ENCODE measurements around the gene ST6GALNAC5.
"Not testable (repeated sequence)": the region's sequence is repeated elsewhere in the genome, so short reads cannot be mapped to it uniquely, and the experiment has no call there.

The ST6GALNAC5 gene

DNA sequence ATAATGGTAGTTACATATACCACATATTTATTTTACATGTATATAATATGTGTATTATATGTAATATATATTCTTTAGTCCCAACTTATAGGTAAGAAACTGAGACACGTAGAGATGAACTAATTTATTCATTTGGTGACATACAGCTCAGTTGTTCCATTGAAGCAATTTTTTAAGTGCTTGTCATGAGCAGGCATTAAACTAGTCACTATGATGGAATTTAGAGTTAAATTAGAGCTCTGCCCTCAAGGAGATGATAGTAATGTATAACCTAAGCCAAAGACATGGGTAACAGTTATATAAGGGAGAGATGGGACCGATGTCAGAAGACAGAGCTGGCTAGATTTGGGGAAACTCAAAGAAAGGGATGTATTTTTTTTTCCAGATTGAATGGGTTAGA lies 83.0 kb downstream of the ST6GALNAC5 start:
- TF ChIP-seq JUND (IDR thresholded peaks at IDR 0.05; ENCODE audit: low read depth) = no peak
- no peak for DNase-seq (ENCODE audit: low read depth in 1 of 2, low spot score in 1 of 2)
- in situ Hi-C loops (cut with HindIII; ENCODE audit: low pct_unique_long_range_greater_than_20kb, low sequenced_read_pairs) = no loop called here

DNA sequence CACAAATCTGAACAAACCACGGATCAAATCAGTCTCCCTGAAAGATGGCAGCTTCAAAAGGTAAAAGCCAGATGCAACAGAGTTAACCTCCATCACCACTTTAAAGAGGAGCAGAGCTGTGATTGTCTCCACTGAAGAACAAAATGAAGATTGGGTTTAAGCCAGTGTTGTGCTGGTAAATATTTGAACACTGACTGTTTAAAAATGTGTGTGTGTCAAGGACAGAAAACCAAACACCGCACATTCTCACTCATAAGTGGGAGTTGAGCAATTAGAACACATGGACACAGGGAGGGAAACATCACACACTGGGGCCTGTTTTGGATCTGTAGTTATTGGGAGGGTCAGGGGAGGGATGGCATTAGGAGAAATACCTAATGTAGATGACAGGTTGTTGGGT lies 83.9 kb downstream of the ST6GALNAC5 start:
- no peak for TF ChIP-seq JUND (IDR thresholded peaks at IDR 0.05; ENCODE audit: low read depth)
- in situ Hi-C loops (cut with HindIII; ENCODE audit: low pct_unique_long_range_greater_than_20kb, low sequenced_read_pairs) = no loop called here
- peak in 1 of 2 experiments; percentile 11 for DNase-seq (ENCODE audit: low read depth in 1 of 2, low spot score in 1 of 2)

DNA sequence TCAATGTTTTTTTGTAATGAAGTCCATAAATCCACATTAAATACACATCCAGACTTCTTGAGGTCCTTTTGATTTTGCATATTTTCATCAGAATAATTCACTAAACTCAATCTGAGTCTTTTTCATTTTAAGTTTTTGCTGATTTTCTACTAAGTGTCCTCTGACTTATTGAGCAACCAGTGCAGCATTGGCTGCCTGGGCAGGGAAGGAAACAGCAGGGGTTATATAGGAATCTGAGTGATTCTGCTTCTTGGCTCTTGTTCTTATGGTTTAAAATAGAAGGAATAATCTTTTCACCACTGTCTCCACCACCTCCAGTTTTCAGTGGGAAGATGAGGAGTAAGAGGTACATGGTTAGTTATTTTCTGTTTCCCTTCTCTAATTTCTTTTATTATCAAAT lies 88.4 kb downstream of the ST6GALNAC5 start:
- TF ChIP-seq JUND (IDR thresholded peaks at IDR 0.05; ENCODE audit: low read depth) = no peak
- in situ Hi-C loops (cut with HindIII; ENCODE audit: low pct_unique_long_range_greater_than_20kb, low sequenced_read_pairs) = no loop called here

DNA sequence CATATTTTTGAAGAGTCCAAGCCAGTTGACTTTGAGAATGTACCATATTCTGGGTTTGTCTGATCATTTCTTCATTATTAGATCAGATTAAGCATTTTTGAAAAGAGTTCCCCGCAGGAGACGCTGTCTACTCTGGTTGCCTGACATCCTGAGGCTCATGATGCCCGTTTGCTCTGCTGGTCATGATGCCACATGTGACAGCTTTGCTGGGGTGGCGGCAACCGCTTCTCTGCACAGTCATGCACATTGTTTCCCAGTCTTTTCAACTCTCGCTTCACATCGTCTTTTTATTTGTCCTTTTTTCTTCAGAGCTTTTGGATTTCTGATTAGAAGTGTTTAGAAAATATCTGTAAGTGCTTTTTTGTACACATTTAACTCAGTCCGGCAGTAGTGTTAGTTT lies 90.7 kb downstream of the ST6GALNAC5 start:
- DNase-seq (ENCODE audit: low read depth in 1 of 2, low spot score in 1 of 2) = no peak
- no peak for TF ChIP-seq JUND (IDR thresholded peaks at IDR 0.05; ENCODE audit: low read depth)
- in situ Hi-C loops (cut with HindIII; ENCODE audit: low pct_unique_long_range_greater_than_20kb, low sequenced_read_pairs) = no loop called here

More for the DNA sequence above, 88.4 kb downstream of the ST6GALNAC5 start:
- no peak for DNase-seq (ENCODE audit: low read depth in 1 of 2, low spot score in 1 of 2)

DNA sequence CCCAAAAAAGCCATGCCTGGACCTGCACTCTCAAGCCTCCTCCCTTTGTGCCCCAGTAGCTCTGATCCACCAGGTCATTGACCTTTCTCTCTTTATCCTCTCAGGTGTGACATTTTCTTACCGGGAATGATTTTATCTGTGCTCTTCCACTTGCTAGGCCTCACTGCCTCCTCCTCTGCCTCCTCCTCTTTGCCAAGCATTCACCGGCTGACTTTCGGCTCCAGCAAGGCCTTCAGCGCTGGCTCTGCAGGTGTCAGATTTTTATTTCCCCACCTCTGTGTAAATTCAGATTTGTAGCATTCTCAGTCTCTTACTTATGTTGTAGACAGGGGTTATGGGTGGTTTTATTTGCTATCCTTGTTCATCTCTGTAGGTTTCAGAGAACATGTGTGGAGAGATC lies 91.5 kb downstream of the ST6GALNAC5 start:
- in situ Hi-C loops (cut with HindIII; ENCODE audit: low pct_unique_long_range_greater_than_20kb, low sequenced_read_pairs) = no loop called here
- no peak for DNase-seq (ENCODE audit: low read depth in 1 of 2, low spot score in 1 of 2)
- no peak for TF ChIP-seq JUND (IDR thresholded peaks at IDR 0.05; ENCODE audit: low read depth)

DNA sequence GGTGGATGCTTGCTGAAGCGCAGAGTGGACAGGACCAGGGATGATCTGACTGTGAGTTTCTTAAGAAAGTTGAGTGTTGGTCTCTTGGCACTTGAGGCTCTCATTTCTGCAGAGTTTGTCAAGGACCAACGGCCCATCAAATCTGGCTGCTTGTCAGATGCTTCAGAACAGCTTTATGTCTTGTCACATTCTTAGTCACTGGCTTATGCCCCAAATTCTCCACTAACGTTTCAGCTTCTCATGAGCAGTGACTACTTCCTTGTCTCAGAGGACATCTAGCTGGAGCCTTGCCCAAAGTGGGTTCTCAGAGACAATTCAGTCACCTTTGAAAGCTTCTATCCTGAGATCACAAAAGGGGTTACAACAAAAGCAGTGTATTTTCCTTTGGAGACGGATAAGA lies 92.3 kb downstream of the ST6GALNAC5 start:
- in situ Hi-C loops (cut with HindIII; ENCODE audit: low pct_unique_long_range_greater_than_20kb, low sequenced_read_pairs) = no loop called here
- DNase-seq (ENCODE audit: low read depth in 1 of 2, low spot score in 1 of 2) = no peak
- TF ChIP-seq JUND (IDR thresholded peaks at IDR 0.05; ENCODE audit: low read depth) = no peak

DNA sequence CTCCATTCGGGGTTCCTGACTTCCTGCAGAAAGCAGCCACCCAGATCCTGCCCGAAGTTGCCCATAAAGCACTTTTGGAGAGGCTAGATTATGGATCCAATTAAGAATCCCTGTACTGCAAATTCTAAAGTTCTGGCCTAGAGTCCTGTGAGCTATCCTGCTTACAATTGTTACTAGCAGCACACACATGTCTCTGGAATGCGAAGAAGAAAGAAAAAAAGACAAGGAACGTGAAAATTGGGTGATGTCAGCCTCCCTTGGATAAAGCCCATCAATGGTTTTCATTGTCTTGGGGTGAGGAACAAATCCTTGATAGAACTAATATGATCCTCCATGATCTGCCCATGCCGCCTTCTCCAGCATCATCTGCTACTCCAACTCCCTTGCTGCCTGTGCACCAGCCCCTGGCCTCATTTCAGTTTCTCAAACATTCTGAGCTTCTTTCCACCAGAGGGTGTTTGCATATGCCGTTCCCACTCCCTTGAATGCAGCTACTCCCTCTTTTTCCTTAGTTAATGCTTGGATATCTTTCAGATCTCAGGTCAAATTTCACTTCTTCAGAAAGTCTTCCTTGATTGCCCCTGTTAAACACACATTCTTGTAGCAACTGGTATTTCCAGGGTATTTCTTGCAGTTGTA lies 94.0 kb downstream of the ST6GALNAC5 start:
- no peak for TF ChIP-seq JUND (IDR thresholded peaks at IDR 0.05; ENCODE audit: low read depth)
- no peak for DNase-seq (ENCODE audit: low read depth in 1 of 2, low spot score in 1 of 2)
- in situ Hi-C loops (cut with HindIII; ENCODE audit: low pct_unique_long_range_greater_than_20kb, low sequenced_read_pairs) = no loop called here

DNA sequence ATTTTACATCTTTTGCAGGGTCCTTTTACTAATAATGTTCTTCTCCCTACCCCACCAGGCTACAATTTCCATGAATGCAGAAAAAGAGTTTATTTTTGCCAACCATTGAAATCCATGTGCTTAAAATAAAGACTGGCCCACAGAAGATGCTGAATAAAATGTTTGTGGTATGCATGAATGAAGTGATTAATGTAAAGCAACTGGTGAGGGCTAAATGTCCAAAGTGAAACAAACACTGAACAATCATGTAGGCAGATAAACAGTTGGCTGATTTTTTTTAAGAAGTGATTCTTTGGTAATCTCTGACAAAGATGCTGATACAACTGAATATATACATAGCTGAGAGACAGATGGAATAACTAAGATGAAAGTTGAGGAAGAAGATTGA lies 94.5 kb downstream of the ST6GALNAC5 start:
- in situ Hi-C loops (cut with HindIII; ENCODE audit: low pct_unique_long_range_greater_than_20kb, low sequenced_read_pairs) = no loop called here
- no peak for TF ChIP-seq JUND (IDR thresholded peaks at IDR 0.05; ENCODE audit: low read depth)
- no peak for DNase-seq (ENCODE audit: low read depth in 1 of 2, low spot score in 1 of 2)

DNA sequence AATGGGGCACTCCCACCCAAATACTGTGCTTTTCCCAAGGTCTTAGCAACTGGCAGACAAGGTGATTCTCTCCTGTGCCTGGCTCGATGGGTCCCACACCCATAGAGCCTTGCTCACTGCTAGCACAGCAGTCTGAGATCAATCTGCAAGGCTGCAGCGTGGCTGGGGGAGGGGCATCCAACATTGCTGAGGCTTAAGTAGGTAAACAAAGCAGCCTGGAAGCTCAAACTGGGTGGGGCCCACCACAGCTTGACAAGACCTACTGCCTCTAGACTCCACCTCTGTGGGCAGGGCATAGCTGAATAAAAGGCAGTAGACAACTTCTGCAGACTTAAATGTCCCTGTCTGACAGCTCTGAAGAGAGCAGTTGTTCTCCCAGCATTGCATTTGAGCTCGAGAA lies 114.0 kb downstream of the ST6GALNAC5 start:
- peak in 1 of 2 experiments; percentile 46 for DNase-seq (ENCODE audit: low read depth in 1 of 2, low spot score in 1 of 2)

DNA sequence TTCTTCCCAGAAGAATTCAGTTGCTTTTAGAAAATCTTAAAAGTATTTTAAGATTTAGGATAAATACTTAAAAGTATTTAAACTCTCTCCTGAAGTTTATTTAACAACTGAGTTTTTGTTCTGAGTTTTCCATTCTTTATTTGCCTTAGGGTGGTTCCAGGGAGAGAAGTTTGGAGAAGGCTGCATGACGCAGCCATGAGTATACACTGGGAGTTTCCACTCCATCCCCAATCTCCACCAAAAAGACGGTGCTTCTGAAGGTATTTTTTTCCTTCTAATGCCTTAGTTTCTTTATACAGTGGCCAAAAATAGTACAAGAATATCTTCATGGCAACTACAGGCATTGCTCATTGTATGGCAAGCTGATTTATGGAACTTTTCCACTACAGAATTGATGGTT lies 122.7 kb downstream of the ST6GALNAC5 start:
- no peak for DNase-seq (ENCODE audit: low read depth in 1 of 2, low spot score in 1 of 2)
- in situ Hi-C loops (cut with HindIII; ENCODE audit: low pct_unique_long_range_greater_than_20kb, low sequenced_read_pairs) = no loop called here
- TF ChIP-seq JUND (IDR thresholded peaks at IDR 0.05; ENCODE audit: low read depth) = no peak

More for the DNA sequence above, 114.0 kb downstream of the ST6GALNAC5 start:
- in situ Hi-C loops (cut with HindIII; ENCODE audit: low pct_unique_long_range_greater_than_20kb, low sequenced_read_pairs) = not testable (repeated sequence)

DNA sequence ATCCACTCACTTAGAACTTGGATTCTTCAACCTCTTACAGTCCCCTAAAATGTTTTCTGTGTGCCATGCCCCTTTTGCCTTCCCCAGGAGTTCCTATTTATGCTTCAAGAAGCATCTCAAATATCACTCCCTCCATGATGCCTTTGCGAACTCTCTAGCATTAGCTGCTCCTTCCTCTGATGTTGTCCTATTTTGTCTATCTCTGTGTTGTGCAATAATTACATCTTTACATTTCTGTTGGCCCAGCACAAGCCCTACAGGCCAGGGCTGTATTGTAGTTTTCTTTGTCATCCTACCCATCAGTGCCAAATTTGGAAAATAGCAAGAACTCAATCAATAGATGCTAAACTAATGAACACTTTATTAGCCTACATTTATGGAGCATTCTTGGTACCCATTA lies 125.8 kb downstream of the ST6GALNAC5 start:
- in situ Hi-C loops (cut with HindIII; ENCODE audit: low pct_unique_long_range_greater_than_20kb, low sequenced_read_pairs) = no loop called here
- TF ChIP-seq JUND (IDR thresholded peaks at IDR 0.05; ENCODE audit: low read depth) = no peak
- DNase-seq (ENCODE audit: low read depth in 1 of 2, low spot score in 1 of 2) = no peak

DNA sequence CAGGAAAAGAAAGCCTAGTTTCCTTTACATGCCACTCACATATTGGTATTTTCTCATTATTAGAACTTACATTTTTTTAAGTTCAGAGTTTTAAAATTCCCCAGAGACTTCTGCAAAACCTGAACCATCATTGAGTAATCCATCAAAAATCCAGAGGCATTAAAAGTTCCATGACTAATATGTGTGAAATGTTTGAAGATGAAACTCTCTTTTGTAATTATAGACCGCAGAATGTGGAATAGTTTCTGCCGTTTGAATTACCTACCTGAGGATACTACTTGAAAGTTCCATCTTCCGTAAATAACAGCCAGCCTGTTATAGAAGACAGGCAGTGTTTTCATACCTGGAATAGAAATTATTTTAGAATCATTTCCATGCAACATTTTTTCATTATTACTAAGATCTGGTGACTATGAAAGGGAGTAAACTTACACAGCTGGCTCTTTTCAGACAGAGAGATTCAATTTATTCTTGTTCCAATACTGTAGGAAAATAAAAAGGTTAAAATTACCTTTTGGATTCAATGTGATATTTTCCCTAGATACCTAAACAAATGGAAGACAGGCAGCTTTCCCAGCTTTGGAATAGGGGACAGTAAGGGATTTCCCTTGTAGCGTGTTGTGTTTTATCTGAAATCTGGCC lies 131.4 kb downstream of the ST6GALNAC5 start:
- in situ Hi-C loops (cut with HindIII; ENCODE audit: low pct_unique_long_range_greater_than_20kb, low sequenced_read_pairs) = no loop called here
- TF ChIP-seq JUND (IDR thresholded peaks at IDR 0.05; ENCODE audit: low read depth) = no peak
- peak in 1 of 2 experiments; percentile 14 for DNase-seq (ENCODE audit: low read depth in 1 of 2, low spot score in 1 of 2)

DNA sequence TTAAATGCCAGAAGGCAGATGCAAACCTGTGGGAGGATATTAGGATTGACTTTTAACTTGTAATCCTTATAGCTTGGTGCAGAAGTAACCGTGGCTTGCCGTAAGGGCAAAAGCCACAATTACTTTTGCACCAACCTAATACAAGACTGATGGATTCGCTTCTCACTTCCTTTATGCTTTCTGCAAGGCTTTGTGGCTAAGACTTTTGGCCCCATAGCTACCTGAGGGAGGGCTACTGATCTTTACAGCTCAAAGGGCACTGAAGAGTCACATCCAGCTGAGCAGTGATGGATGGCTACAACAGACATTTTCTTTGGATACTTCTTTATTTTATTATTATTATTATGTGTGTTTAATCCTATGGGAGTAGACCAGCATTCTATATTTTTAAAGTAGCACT lies 140.4 kb downstream of the ST6GALNAC5 start:
- in situ Hi-C loops (cut with HindIII; ENCODE audit: low pct_unique_long_range_greater_than_20kb, low sequenced_read_pairs) = no loop called here
- no peak for DNase-seq (ENCODE audit: low read depth in 1 of 2, low spot score in 1 of 2)
- no peak for TF ChIP-seq JUND (IDR thresholded peaks at IDR 0.05; ENCODE audit: low read depth)

DNA sequence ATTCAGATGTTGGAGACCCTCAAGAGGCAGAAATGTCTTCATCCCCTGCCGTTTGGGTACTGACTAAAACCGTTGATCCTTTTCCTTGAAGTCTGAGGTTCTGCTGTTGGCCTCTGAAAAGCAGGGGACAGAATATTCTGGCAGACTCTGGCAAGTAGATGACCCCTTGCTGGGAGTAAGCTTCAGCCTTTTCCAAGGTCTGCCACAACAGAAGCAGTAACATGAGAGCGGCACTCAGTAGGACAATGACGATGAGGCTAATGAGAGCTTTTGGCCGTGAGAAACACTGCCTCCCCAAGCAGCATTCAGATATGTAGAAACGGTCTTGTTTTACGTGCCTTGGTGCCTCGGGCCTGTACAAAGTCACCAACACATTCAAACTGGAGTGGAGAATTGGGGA lies 143.7 kb downstream of the ST6GALNAC5 start:
- in situ Hi-C loops (cut with HindIII; ENCODE audit: low pct_unique_long_range_greater_than_20kb, low sequenced_read_pairs) = no loop called here
- DNase-seq (ENCODE audit: low read depth in 1 of 2, low spot score in 1 of 2) = no peak
- no peak for TF ChIP-seq JUND (IDR thresholded peaks at IDR 0.05; ENCODE audit: low read depth)

Data from T47D (cell line).